Measurements from ENCODE around the gene TMED8. TPM values are rescaled to one million over a fixed set of nuclear protein-coding genes. Genes with fewer than 3 reads are reported as not detected.

The TMED8 gene
- total and polyA plus RNA-seq, 2 of the 13 experiments (the other 11 are each of a cell fraction or from before 2014, with no cell fraction given): 6.0 to 11.7 TPM

DNA sequence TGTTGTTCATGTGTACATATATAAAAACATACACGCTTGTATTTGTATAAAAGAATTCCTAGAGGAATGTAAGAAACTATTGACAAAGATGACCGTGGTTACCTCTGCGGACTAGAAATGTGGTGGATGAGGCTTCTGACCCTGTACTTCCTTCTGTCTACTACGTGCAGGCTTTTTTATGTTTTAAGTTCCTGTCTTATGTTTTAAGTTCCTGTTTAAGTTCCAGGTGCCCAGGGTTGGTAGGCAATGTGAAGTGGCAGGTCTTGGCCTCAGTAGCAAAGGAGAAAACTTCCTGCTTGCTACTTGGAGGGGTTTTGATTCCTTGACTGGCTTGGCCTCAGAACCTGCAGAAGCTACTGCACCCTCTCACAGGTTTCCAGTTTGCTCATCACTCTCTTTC, 67.8 kb downstream of the TMED8 start:
- Histone ChIP-seq H3K36me3 (replicated peaks in 1 of 2; ENCODE audit: control insufficient read depth in 1 of 2, insufficient read depth in 2 of 2, low read length in 2 of 2) (peaks cover 6 to 17% of the 10 kb centered on the region in 2 experiments), H3K4me2 (ENCODE audit: low read depth, low read length) (no peak overlapping the region), H3K27ac (ENCODE audit: extremely low read length, insufficient read depth, low read length) (no peak overlapping the region), H3K79me2 (ENCODE audit: insufficient read depth, low read length) (peaks cover 1% of the 10 kb centered on the region), H2AFZ (ENCODE audit: low read length) (no peak overlapping the region), H3K9me3 (ENCODE audit: low read length) (no peaks in the 10 kb centered on the region), H3K4me3 (replicated peaks in 1 of 3; ENCODE audit: insufficient read depth in 1 of 3, low read depth in 2 of 3, low read length in 3 of 3) (no peak overlapping the region), H4K20me1 (ENCODE audit: insufficient read depth, low read length) (no peaks in the 10 kb centered on the region), H3K9ac (ENCODE audit: insufficient read depth, low read depth, low read length) (no peak overlapping the region), H3K4me1 (ENCODE audit: insufficient read depth, low read length) (peaks cover 49% of the 10 kb centered on the region), H3K27me3 (ENCODE audit: control insufficient read depth in 1 of 2, insufficient read depth in 2 of 2, low read length in 2 of 2) (no peaks in the 10 kb centered on the region)
- ATAC-seq (no peak), DNase-seq (ENCODE audit: low spot score) (no peak), FAIRE-seq (no peak)
- intact Hi-C loops (cut with micrococcal nuclease; ENCODE audit: unreplicated experiment): no loop called here
- no TSS peak for BruUV-seq (replicated peaks)
- TF ChIP-seq MLLT10 (CRISPR knock-in tag; IDR thresholded peaks at IDR 0.05) (no peak), IRF9 (CRISPR knock-in tag; IDR thresholded peaks at IDR 0.05; ENCODE audit: borderline replicate concordance) (no peak), RFX5 (IDR thresholded peaks at IDR 0.05; ENCODE audit: low read depth, low read length) (no peak), SRY (CRISPR knock-in tag; IDR thresholded peaks at IDR 0.05) (no peak)
- TF ChIP-seq, protein P1, sequence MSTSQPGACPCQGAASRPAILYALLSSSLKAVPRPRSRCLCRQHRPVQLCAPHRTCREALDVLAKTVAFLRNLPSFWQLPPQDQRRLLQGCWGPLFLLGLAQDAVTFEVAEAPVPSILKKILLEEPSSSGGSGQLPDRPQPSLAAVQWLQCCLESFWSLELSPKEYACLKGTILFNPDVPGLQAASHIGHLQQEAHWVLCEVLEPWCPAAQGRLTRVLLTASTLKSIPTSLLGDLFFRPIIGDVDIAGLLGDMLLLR (CRISPR knock-in tag; IDR thresholded peaks at IDR 0.05): no peak
- 97% methylated on average over 4 of the region's 4 CpGs for WGBS (ENCODE audit: low lambda C conversion rate)
- POLR2A ChIA-PET: no interaction called here
- CTCF ChIA-PET (ENCODE audit: low intra/inter-chr PET ratio, low total read pairs): no interaction called here
- in situ Hi-C loops (cut with HindIII; ENCODE audit: extremely low pct_ligation_motif_present, low pct_unique_long_range_greater_than_20kb): loop anchor here (10.0 kb wide), 2 partner anchors 106 to 236 kb away; no protein-coding TSS in a partner anchor

GRCh38 chr14:77306851-77307496, 69.9 kb downstream of the TMED8 start:
- DNase-seq (ENCODE audit: low spot score): peak; percentile 58
- H3K9me3 ChIP-seq (ENCODE audit: low read length): no peaks in the 10 kb centered on the region
- no peaks in the 10 kb centered on the region for H3K79me2 ChIP-seq (ENCODE audit: insufficient read depth, low read length)
- H3K4me3 ChIP-seq (replicated peaks in 1 of 3; ENCODE audit: insufficient read depth in 1 of 3, low read depth in 2 of 3, low read length in 3 of 3): no peak overlapping the region
- ATAC-seq: peak; percentile 62
- CTCF ChIA-PET (ENCODE audit: low intra/inter-chr PET ratio, low total read pairs): no interaction called here
- H3K9ac ChIP-seq (ENCODE audit: insufficient read depth, low read depth, low read length): no peak overlapping the region; the same call in 1 of the 2 replicates
- H3K27me3 ChIP-seq (ENCODE audit: control insufficient read depth in 1 of 2, insufficient read depth in 2 of 2, low read length in 2 of 2): no peaks in the 10 kb centered on the region
- peaks cover 7 to 17% of the 10 kb centered on the region in 2 experiments for H3K36me3 ChIP-seq (replicated peaks in 1 of 2; ENCODE audit: control insufficient read depth in 1 of 2, insufficient read depth in 2 of 2, low read length in 2 of 2)
- no peak overlapping the region for H2AFZ ChIP-seq (ENCODE audit: low read length)
- intact Hi-C loops (cut with micrococcal nuclease; ENCODE audit: unreplicated experiment): no loop called here
- 24% methylated on average over 3 of the region's 3 CpGs for WGBS (ENCODE audit: low lambda C conversion rate)
- H3K4me1 ChIP-seq (ENCODE audit: insufficient read depth, low read length): peaks cover 55% of the 10 kb centered on the region
- no peaks in the 10 kb centered on the region for H4K20me1 ChIP-seq (ENCODE audit: insufficient read depth, low read length)
- no peak for FAIRE-seq
- POLR2A ChIA-PET: interaction anchor here (1.0 to 1.5 kb wide), 3 partner anchors 8 to 14 kb away, joined by 4 to 6 read pairs (median 4); partner anchors contain the start of genes GSTZ1 and POMT2
- in situ Hi-C loops (cut with HindIII; ENCODE audit: extremely low pct_ligation_motif_present, low pct_unique_long_range_greater_than_20kb): loop anchor here (10.0 kb wide), 2 partner anchors 108 to 238 kb away; no protein-coding TSS in a partner anchor
- H3K4me2 ChIP-seq (ENCODE audit: low read depth, low read length): peak overlapping the region; percentile 34
- peak overlapping the region; percentile 52 for H3K27ac ChIP-seq (ENCODE audit: extremely low read length, insufficient read depth, low read length)
- BruUV-seq (replicated peaks): no TSS peak
- TF ChIP-seq ZNF34 (CRISPR knock-in tag; IDR thresholded peaks at IDR 0.05; ENCODE audit: borderline replicate concordance) (no peak), ZBTB7B (CRISPR knock-in tag; IDR thresholded peaks at IDR 0.05) (0 out of 2 replicates have a peak, but pooled peaks have one; percentile 27), IRF2 (CRISPR knock-in tag; IDR thresholded peaks at IDR 0.05) (no peak), SALL1 (CRISPR knock-in tag; IDR thresholded peaks at IDR 0.05) (0 out of 2 replicates have a peak, but pooled peaks have one; percentile 23), HNF4G (IDR thresholded peaks at IDR 0.05; ENCODE audit: borderline replicate concordance, low read depth, low read length) (peak; percentile 14; the same call in 1 of the 2 replicates), HNF4G (CRISPR knock-in tag; IDR thresholded peaks at IDR 0.05; ENCODE audit: borderline replicate concordance, low read depth) (no peak), ZNF101 (CRISPR knock-in tag; IDR thresholded peaks at IDR 0.05; ENCODE audit: borderline replicate concordance, low read depth) (no peak), RXRB (CRISPR knock-in tag; IDR thresholded peaks at IDR 0.05; ENCODE audit: borderline replicate concordance) (peak; percentile 56; the same call in 1 of the 2 replicates)
